Left lung (tissue), 10 donors: ENCODE measurements around the gene CEP63. TPM values are rescaled to one million over a fixed set of nuclear protein-coding genes. Genes with fewer than 3 reads are reported as not detected.

Source experiments
- ATAC-seq: fragments of 200-7000 bp; cut with Tn5 transposase; one replicate; pipeline ENCODE4 v1.9.1; 2020; ENCODE audit warnings: moderate library complexity
- DNase-seq, 4 donors: peaks; one replicate each; pipeline ENCODE4 v3.0.0-alpha.2; 2013 to 2020
- H3K27ac ChIP-seq, 2 donors: fragments of 200-600 bp; sonication (generic) in 1 of 2; one replicate each; pipeline versions ENCODE4 v1.5.0 to v1.8.0; 2020 to 2021
- H3K27me3 ChIP-seq, 2 donors: fragments of 200-600 bp; sonication (generic) in 1 of 2; one replicate each; pipeline versions ENCODE4 v1.5.0 to v1.8.0; 2020 to 2021
- H3K36me3 ChIP-seq, 2 donors: fragments of 200-600 bp; sonication (generic) in 1 of 2; one replicate each; pipeline versions ENCODE4 v1.5.0 to v1.8.0; 2020 to 2021
- H3K4me1 ChIP-seq, 2 donors: fragments of 200-600 bp; one replicate each; pipeline ENCODE4 v1.8.0; 2021
- H3K4me3 ChIP-seq, 2 donors: fragments of 200-600 bp; sonication (generic) in 1 of 2; one replicate each; pipeline versions ENCODE4 v1.5.0 to v1.8.0; 2020 to 2021; ENCODE audit warnings: mild to moderate bottlenecking in 1 of 2
- H3K9me3 ChIP-seq, 2 donors: fragments of 200-600 bp; sonication (generic) in 1 of 2; one replicate each; pipeline versions ENCODE4 v1.5.0 to v1.8.0; 2020 to 2021
- intact Hi-C, 2 donors: fragments of 100-400 bp; cut with DNase I; formaldehyde crosslinking; loops; one replicate each; pipeline versions ENCODE4 v1.11.2 to v1.14.2; 2022
- polyA plus RNA-seq, 6 donors: library from polyadenylated mRNA; unstranded; fragments of 120-200 nt; gene quantifications; one replicate each; pipeline ENCODE4 v1.2.1, GENCODE V29; 2013; ENCODE audit not compliant: insufficient read length in 6 of 6
- total RNA-seq, 2 donors: library from RNA; stranded (reverse); fragmentation: NEBNext Ultra II Directional; extraction: Animal tissue kit (Norgen Biotek cat#: 25700); gene quantifications; one replicate each; pipeline ENCODE4 v1.2.1, GENCODE V29; 2021
- TF ChIP-seq, protein P1 (sequence below), 2 donors: fragments of 200-600 bp; sonication (generic) in 1 of 2; IDR thresholded peaks; one replicate each; pipeline versions ENCODE4 v1.5.0 to v1.8.0; 2021; ENCODE audit warnings: antibody characterized with exemption in 2 of 2
- donor health status: DM: no; HTN: yes; CAD: no.
- donor health status: DM: no; HTN: no; CAD: no.

The CEP63 gene
- total and polyA plus RNA-seq, 8 donors: 16.1 to 40.4 (median 32.7) TPM

DNA sequence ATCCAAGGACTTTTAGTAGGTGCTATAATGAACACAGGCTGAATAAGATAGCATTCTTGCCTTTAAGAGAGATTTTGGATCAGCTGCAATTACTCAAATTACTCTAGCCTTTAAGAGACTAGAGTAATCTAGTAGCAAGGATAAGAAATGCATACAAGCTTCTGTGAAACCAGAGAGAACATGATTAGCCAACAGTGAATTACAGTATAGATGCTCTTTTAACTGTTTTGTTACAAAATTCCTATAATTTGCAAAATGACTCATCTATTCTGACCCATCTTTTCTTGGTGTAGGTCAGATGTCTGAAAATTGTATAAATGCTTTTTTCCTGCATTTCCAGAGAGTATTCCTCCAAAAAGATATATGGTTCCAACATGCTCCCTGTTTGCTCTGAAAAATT lies 66.9 kb downstream of the CEP63 start:
- intact Hi-C loops: no loop called here
- TF ChIP-seq, protein P1, sequence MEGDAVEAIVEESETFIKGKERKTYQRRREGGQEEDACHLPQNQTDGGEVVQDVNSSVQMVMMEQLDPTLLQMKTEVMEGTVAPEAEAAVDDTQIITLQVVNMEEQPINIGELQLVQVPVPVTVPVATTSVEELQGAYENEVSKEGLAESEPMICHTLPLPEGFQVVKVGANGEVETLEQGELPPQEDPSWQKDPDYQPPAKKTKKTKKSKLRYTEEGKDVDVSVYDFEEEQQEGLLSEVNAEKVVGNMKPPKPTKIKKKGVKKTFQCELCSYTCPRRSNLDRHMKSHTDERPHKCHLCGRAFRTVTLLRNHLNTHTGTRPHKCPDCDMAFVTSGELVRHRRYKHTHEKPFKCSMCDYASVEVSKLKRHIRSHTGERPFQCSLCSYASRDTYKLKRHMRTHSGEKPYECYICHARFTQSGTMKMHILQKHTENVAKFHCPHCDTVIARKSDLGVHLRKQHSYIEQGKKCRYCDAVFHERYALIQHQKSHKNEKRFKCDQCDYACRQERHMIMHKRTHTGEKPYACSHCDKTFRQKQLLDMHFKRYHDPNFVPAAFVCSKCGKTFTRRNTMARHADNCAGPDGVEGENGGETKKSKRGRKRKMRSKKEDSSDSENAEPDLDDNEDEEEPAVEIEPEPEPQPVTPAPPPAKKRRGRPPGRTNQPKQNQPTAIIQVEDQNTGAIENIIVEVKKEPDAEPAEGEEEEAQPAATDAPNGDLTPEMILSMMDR (IDR thresholded peaks at IDR 0.05): no peak
- H3K9me3 ChIP-seq: no peaks in the 10 kb centered on the region
- no peak for ATAC-seq
- no peaks in the 10 kb centered on the region for H3K27me3 ChIP-seq
- no peaks in the 10 kb centered on the region for H3K4me1 ChIP-seq
- no peak overlapping the region for H3K27ac ChIP-seq
- H3K4me3 ChIP-seq: no peak overlapping the region
- peaks cover 0 to 61% of the 10 kb centered on the region in 2 donors for H3K36me3 ChIP-seq
- no peak for DNase-seq

DNA sequence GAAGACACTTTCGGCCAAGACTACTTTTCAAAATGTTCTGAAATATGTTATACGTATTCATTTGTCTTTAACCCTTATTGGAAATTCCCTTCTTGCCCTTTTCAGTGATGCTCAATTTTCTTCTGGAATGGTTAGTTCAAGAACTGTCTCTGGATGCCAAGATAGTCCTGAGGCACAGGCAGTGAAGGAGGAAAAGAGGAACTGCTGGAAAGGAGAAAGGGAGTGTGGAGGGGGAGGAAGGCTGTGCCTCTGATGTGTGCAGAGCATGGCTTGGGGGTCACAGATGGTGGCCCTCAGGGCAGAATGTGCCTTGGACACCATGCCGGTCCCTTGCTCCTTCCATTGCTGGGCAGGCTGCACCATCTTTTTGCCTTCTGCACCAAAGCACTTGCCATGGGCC lies 73.7 kb downstream of the CEP63 start:
- Histone ChIP-seq H3K27me3 (no peaks in the 10 kb centered on the region), H3K36me3 (peaks cover 0 to 31% of the 10 kb centered on the region in 2 donors), H3K9me3 (no peaks in the 10 kb centered on the region), H3K4me3 (no peak overlapping the region), H3K27ac (no peak overlapping the region), H3K4me1 (no peaks in the 10 kb centered on the region)
- TF ChIP-seq, protein P1 (IDR thresholded peaks at IDR 0.05): no peak
- ATAC-seq: no peak
- no peak for DNase-seq
- intact Hi-C loops: no loop called here

DNA sequence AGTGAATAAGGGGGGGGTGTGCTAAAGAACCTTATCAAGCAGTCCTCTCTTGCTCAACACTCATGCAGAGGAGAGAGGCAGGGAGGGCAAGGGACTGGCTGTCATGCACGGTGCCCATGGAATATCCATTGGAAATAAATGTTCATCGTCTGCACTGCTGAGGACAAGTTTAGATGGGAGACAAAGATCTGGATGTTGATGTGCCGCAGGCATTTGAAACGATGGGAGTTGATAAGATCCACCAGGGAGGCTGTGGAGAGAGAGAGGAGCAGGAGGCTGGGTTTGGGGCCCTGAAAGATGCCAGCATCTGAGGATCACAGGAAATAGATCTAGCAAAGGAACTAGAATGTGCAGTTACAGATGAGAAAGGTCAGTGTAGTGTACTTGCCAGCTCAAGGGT lies 76.2 kb downstream of the CEP63 start:
- ATAC-seq (no peak), DNase-seq (no peak)
- H3K27ac ChIP-seq: no peak overlapping the region
- H3K36me3 ChIP-seq: peaks cover 0 to 31% of the 10 kb centered on the region in 2 donors
- no peaks in the 10 kb centered on the region for H3K27me3 ChIP-seq
- intact Hi-C loops: no loop called here
- no peaks in the 10 kb centered on the region for H3K9me3 ChIP-seq
- H3K4me1 ChIP-seq: no peaks in the 10 kb centered on the region
- no peak overlapping the region for H3K4me3 ChIP-seq
- TF ChIP-seq, protein P1 (IDR thresholded peaks at IDR 0.05): no peak

DNA sequence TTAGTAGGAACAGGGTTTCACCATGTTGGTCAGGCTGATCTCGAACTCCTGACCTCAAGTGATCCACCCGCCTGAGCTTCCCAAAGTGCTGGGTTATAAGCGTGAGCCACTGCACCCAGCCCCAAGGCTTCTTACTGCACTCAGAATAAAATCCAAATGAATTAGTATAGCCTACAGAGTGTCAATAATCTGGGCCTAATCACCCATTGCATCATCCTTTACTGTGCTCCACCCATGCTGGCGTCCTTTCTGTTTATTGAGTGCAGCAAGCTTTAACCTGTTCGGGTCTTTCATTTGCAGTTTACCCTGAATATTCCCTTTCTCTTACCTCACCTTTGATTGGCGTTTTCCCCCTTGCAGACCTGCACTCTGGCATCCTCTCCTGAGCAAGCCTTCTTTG lies 77.7 kb downstream of the CEP63 start:
- intact Hi-C loops: no loop called here
- peaks cover 0 to 28% of the 10 kb centered on the region in 2 donors for H3K36me3 ChIP-seq

GRCh38 chr3:134564991-134565390 lies 79.1 kb downstream of the CEP63 start:
- intact Hi-C loops: no loop called here
- ATAC-seq: no peak
- H3K36me3 ChIP-seq: peaks cover 0 to 16% of the 10 kb centered on the region in 2 donors
- no peak overlapping the region for H3K27ac ChIP-seq
- no peak overlapping the region for H3K4me3 ChIP-seq
- TF ChIP-seq, protein P1 (IDR thresholded peaks at IDR 0.05): no peak
- H3K4me1 ChIP-seq: no peaks in the 10 kb centered on the region
- DNase-seq: no peak
- peaks cover 0 to 16% of the 10 kb centered on the region in 2 donors for H3K9me3 ChIP-seq
- no peaks in the 10 kb centered on the region for H3K27me3 ChIP-seq

More for the DNA sequence above, 77.7 kb downstream of the CEP63 start:
- TF ChIP-seq, protein P1 (IDR thresholded peaks at IDR 0.05): no peak
- Histone ChIP-seq H3K4me3 (no peak overlapping the region), H3K27me3 (no peaks in the 10 kb centered on the region), H3K27ac (no peak overlapping the region), H3K4me1 (no peaks in the 10 kb centered on the region), H3K9me3 (peaks cover 0 to 2% of the 10 kb centered on the region in 2 donors)
- DNase-seq: no peak
- no peak for ATAC-seq
